GM12878 (cell line): ENCODE results near the gene NOC2L. TPM values are rescaled to one million over a fixed set of nuclear protein-coding genes. Genes with fewer than 3 reads are reported as not detected.

Experiments
- BACH1 ChIP-seq: fragments of 450-650 bp; IDR thresholded peaks from 2 replicates; pipeline ENCODE4 v1.6.1; 2017; ENCODE audit warnings: mild to moderate bottlenecking, borderline replicate concordance
- BHLHE40 ChIP-seq, 2 experiments: fragments of 450-650 bp in 1 of 2; IDR thresholded peaks; 2 replicates each; pipeline ENCODE4 v1.6.1; 2011 to 2017; ENCODE audit warnings: low read depth in 2 of 2, borderline replicate concordance in 1 of 2, improper control_type of control experiment in 1 of 2, low read length in 1 of 2, mild to moderate bottlenecking in 1 of 2
- CHD2 ChIP-seq: IDR thresholded peaks from 2 replicates; pipeline ENCODE4 v1.6.1; 2011; ENCODE audit warnings: low read depth, low read length, improper control_type of control experiment, borderline replicate concordance
- CREB1 ChIP-seq: IDR thresholded peaks from 2 replicates; pipeline ENCODE4 v1.6.1; 2012; ENCODE audit warnings: low read depth, mild to moderate bottlenecking, inconsistent platforms
- EED ChIP-seq: sonication (generic); IDR thresholded peaks from 2 replicates; pipeline ENCODE4 v1.6.1; 2016; ENCODE audit warnings: antibody characterized with exemption, low read depth
- ETV6 ChIP-seq, 2 experiments: fragments of 450-650 bp in 1 of 2; IDR thresholded peaks in 1 of 2; conservative IDR thresholded peaks in 1 of 2; 2 replicates each; pipeline ENCODE4 v1.6.1; 2014; ENCODE audit warnings: antibody characterized with exemption in 1 of 2, borderline replicate concordance in 1 of 2, low read depth in 1 of 2, mild to moderate bottlenecking in 1 of 2, moderate library complexity in 1 of 2
- FOXK2 ChIP-seq: fragments of 450-650 bp; IDR thresholded peaks from 2 replicates; pipeline ENCODE4 v1.6.1; 2017; ENCODE audit warnings: mild to moderate bottlenecking, moderate library complexity
- FOXM1 ChIP-seq: IDR thresholded peaks from 2 replicates; pipeline ENCODE4 v1.6.1; 2012; ENCODE audit warnings: low read depth, mild to moderate bottlenecking, inconsistent platforms, low read length, moderate library complexity
- HDGF ChIP-seq: fragments of 450-650 bp; IDR thresholded peaks from 2 replicates; pipeline ENCODE4 v1.6.1; 2016; ENCODE audit warnings: antibody characterized with exemption
- JUNB ChIP-seq: IDR thresholded peaks from 2 replicates; pipeline ENCODE4 v1.6.1; 2016; ENCODE audit warnings: antibody characterized with exemption, mild to moderate bottlenecking
- KLF5 ChIP-seq: fragments of 450-650 bp; IDR thresholded peaks from 2 replicates; pipeline ENCODE4 v1.6.1; 2014; ENCODE audit warnings: mild to moderate bottlenecking; ENCODE audit not compliant: partially characterized antibody
- LARP7 ChIP-seq: fragments of 450-650 bp; IDR thresholded peaks from 2 replicates; pipeline ENCODE4 v1.6.1; 2017; ENCODE audit warnings: mild to moderate bottlenecking
- MYC ChIP-seq: IDR thresholded peaks from 2 replicates; pipeline ENCODE4 v1.6.1; 2011; ENCODE audit warnings: mild to moderate bottlenecking, low read length, moderate library complexity, inconsistent platforms; ENCODE audit not compliant: insufficient read depth, insufficient replicate concordance, insufficient read length, severe bottlenecking
- NFYB ChIP-seq: IDR thresholded peaks from 2 replicates; pipeline ENCODE4 v1.6.1; 2011; ENCODE audit warnings: low read depth, mild to moderate bottlenecking, low read length, improper control_type of control experiment, moderate library complexity; ENCODE audit not compliant: insufficient read depth
- NR2C2 ChIP-seq: IDR thresholded peaks from 2 replicates; pipeline ENCODE4 v1.6.1; 2011; ENCODE audit warnings: borderline replicate concordance, low read depth; ENCODE audit not compliant: control insufficient read depth, insufficient read length
- PAX5 ChIP-seq: IDR thresholded peaks from 2 replicates; pipeline ENCODE4 v1.6.1; 2011; ENCODE audit warnings: low read depth, low read length, borderline replicate concordance
- PAX8 ChIP-seq: fragments of 450-650 bp; IDR thresholded peaks from 2 replicates; pipeline ENCODE4 v1.6.1; 2017; ENCODE audit warnings: mild to moderate bottlenecking, moderate library complexity
- PML ChIP-seq: IDR thresholded peaks from 2 replicates; pipeline ENCODE4 v1.6.1; 2012; ENCODE audit warnings: low read length, inconsistent platforms
- POLR2A ChIP-seq: IDR thresholded peaks from 2 replicates; pipeline ENCODE4 v1.6.1; 2011; ENCODE audit warnings: low read depth, mild to moderate bottlenecking, low read length
- POLR2AphosphoS5 ChIP-seq: IDR thresholded peaks from 2 replicates; pipeline ENCODE4 v1.6.1; 2011; ENCODE audit warnings: mild to moderate bottlenecking, low read length, inconsistent platforms
- RUNX3 ChIP-seq: IDR thresholded peaks from 2 replicates; pipeline ENCODE4 v1.6.1; 2012; ENCODE audit warnings: low read length, inconsistent platforms
- SMAD1 ChIP-seq: fragments of 450-650 bp; IDR thresholded peaks from 2 replicates; pipeline ENCODE4 v1.6.1; 2018; ENCODE audit warnings: mild to moderate bottlenecking, low read depth; ENCODE audit not compliant: partially characterized antibody
- SMAD5 ChIP-seq: IDR thresholded peaks from 2 replicates; pipeline ENCODE4 v1.6.1; 2016; ENCODE audit warnings: antibody characterized with exemption, low read depth
- SP1 ChIP-seq: IDR thresholded peaks from one replicate; pipeline ENCODE4 v1.6.1; 2011; ENCODE audit warnings: low read depth, low read length
- SPI1 ChIP-seq: IDR thresholded peaks from 2 replicates; pipeline ENCODE4 v1.6.1; 2011; ENCODE audit warnings: low read depth, mild to moderate bottlenecking, low read length, moderate library complexity, borderline replicate concordance; ENCODE audit not compliant: insufficient read depth
- TCF12 ChIP-seq: IDR thresholded peaks from 2 replicates; pipeline ENCODE4 v1.6.1; 2011; ENCODE audit warnings: low read depth, mild to moderate bottlenecking, low read length
- ZZZ3 ChIP-seq: IDR thresholded peaks from 2 replicates; pipeline ENCODE4 v1.6.1; 2011; ENCODE audit warnings: low read depth; ENCODE audit not compliant: control insufficient read depth, insufficient read length
- polyA plus RNA-seq, 11 experiments: library from polyadenylated mRNA; depleted of rRNA in 4 of 11; unstranded in 6 of 11; stranded (reverse) in 5 of 11; fragments of >200 nt; fragmentation: Nextera tagmentation in 4 of 11; fragmentation: Illumina TruSeq in 1 of 11; extraction: Ambion mirVana in 4 of 11; extraction: Trizol in 1 of 11; gene quantifications; 1 replicate in 1 of 11; 2 replicates in 10 of 11; pipeline versions ENCODE4 v1.2.1 to v1.2.3, GENCODE V29; 2011 to 2016; ENCODE audit warnings: inconsistent platforms in 2 of 11, missing spikeins in 2 of 11, low read depth in 1 of 11
- total RNA-seq, 4 experiments: library from RNA; depleted of rRNA in 3 of 4; stranded (reverse); fragments of >200 nt in 3 of 4; fragmentation: Illumina TruSeq in 1 of 4; extraction: Trizol in 1 of 4; gene quantifications; 2 replicates each; pipeline versions ENCODE4 v1.2.1 to v1.2.3, GENCODE V29; 2013 to 2021
- TF ChIP-seq, protein P1 (sequence below): IDR thresholded peaks from 2 replicates; pipeline ENCODE4 v1.6.1; 2012; ENCODE audit warnings: low read depth, low read length, improper control_type of control experiment
- TF ChIP-seq, protein P2 (sequence below): IDR thresholded peaks from 2 replicates; pipeline ENCODE4 v1.6.1; 2011; ENCODE audit warnings: low read depth, low read length, improper control_type of control experiment, borderline replicate concordance
- TF ChIP-seq, protein P3 (sequence below): fragments of 450-650 bp; IDR thresholded peaks from 2 replicates; pipeline ENCODE4 v1.6.1; 2014; ENCODE audit warnings: mild to moderate bottlenecking

NOC2L gene
- total and polyA plus RNA-seq, 10 of the 15 experiments (the other 5 are each of a cell fraction or from before 2014, with no cell fraction given): 1.3 to 171 (median 64.3) TPM

DNA sequence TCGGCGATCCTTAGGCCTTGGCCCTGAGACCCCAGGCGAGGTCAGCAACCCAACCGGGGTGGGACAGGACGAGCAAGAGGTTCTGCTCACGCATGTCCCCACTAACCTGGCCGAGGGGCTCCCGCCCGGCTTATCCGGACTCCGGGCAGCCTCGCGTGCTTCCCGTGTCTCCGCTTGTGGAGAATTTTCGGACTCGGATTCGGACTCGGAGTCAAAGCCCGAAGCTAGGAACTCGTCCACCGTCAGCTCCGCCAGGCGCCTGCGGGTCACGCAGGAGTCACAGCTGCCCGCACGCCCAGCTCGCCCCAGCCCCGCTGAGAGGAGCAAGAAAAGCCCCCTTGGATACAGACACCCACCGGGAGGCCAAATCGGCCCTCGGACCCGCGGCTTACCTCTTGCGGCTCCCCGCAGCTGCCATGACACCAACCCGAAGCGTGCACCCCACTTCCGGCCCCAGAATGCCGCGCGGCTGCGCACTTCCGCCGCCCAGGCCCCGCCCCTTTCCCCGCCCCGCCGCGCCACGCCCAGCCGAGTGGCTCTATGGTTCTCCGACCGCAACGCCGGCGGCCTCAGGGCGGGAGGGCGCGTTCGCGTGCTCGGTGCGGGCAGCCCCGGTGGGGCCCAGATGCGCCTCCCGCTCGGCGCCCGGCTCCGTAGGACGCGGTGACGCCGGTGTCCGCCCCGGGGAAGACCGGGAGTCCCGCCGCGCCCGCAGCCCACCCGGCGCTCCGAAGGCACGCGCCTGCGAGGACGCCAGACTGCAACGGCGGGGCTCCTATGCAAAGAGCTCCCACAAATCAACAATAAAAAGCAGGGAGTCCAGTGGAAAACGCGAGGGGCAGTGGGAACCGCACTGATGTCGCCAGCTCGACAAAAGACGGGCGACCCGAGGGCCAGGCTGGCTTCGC lies at the start of gene NOC2L (continued):
- TF ChIP-seq ZZZ3 (no peak), JUNB (no peak), SP1 (peak; percentile 71), FOXM1 (no peak), RUNX3 (peak; percentile 54), FOXK2 (peak; percentile 34; the same call in 1 of the 2 replicates), EED (no peak), SMAD1 (no peak), CREB1 (peak; percentile 72; the same call in 1 of the 2 replicates), NFYB (no peak), SPI1 (peak; percentile 3; the same call in 1 of the 2 replicates), ETV6 (conservative IDR thresholded peaks at IDR 0.05 in 1 of 2, IDR thresholded peaks at IDR 0.05 in 1 of 2; ENCODE audit: borderline replicate concordance in 1 of 2, low read depth in 1 of 2) (no peak), CHD2 (0 out of 2 replicates have a peak, but pooled peaks have one; percentile 17), PML (no peak), MYC (peak; percentile 74), PAX5 (no peak), POLR2A (peak; percentile 83), SMAD5 (no peak), BACH1 (no peak), TCF12 (0 out of 2 replicates have a peak, but pooled peaks have one; percentile 25), PAX8 (no peak), KLF5 (no peak), NR2C2 (no peak), HDGF (no peak), POLR2AphosphoS5 (peak; percentile 75), LARP7 (0 out of 2 replicates have a peak, but pooled peaks have one; percentile 51), BHLHE40 (IDR thresholded peaks at IDR 0.05; ENCODE audit: borderline replicate concordance in 1 of 2, low read depth in 2 of 2, low read length in 1 of 2) (peak in 1 of 2 experiments; percentile 84; a peak in 3 of 4 replicates)
- TF ChIP-seq, protein P1, sequence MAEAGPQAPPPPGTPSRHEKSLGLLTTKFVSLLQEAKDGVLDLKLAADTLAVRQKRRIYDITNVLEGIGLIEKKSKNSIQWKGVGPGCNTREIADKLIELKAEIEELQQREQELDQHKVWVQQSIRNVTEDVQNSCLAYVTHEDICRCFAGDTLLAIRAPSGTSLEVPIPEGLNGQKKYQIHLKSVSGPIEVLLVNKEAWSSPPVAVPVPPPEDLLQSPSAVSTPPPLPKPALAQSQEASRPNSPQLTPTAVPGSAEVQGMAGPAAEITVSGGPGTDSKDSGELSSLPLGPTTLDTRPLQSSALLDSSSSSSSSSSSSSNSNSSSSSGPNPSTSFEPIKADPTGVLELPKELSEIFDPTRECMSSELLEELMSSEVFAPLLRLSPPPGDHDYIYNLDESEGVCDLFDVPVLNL: no peak
- TF ChIP-seq, protein P2, sequence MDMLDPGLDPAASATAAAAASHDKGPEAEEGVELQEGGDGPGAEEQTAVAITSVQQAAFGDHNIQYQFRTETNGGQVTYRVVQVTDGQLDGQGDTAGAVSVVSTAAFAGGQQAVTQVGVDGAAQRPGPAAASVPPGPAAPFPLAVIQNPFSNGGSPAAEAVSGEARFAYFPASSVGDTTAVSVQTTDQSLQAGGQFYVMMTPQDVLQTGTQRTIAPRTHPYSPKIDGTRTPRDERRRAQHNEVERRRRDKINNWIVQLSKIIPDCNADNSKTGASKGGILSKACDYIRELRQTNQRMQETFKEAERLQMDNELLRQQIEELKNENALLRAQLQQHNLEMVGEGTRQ: no peak
- TF ChIP-seq, protein P3, sequence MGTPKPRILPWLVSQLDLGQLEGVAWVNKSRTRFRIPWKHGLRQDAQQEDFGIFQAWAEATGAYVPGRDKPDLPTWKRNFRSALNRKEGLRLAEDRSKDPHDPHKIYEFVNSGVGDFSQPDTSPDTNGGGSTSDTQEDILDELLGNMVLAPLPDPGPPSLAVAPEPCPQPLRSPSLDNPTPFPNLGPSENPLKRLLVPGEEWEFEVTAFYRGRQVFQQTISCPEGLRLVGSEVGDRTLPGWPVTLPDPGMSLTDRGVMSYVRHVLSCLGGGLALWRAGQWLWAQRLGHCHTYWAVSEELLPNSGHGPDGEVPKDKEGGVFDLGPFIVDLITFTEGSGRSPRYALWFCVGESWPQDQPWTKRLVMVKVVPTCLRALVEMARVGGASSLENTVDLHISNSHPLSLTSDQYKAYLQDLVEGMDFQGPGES: no peak
